CD4-positive, alpha-beta T cell (primary cell): ENCODE measurements around the gene NUMA1. TPM values are rescaled to one million over a fixed set of nuclear protein-coding genes. Genes with fewer than 3 reads are reported as not detected.

ENCODE experiments used
- ATAC-seq: fragments of 200-7000 bp; cut with Tn5 transposase; one replicate; pipeline ENCODE4 v1.10.0; 2022; ENCODE audit warnings: mild to moderate bottlenecking; ENCODE audit not compliant: poor library complexity
- CTCF ChIA-PET: fragments of 350-600 bp; sonication (Branson Sonifier 250); formaldehyde crosslinking; loops from one replicate; lab custom pipeline; 2021; ENCODE audit warnings: antibody characterized with exemption, inconsistent platforms; lab: Charles Lee
- POLR2A ChIA-PET: fragments of 350-600 bp; sonication (Branson Sonifier 250); formaldehyde crosslinking; loops from one replicate; lab custom pipeline; 2021; ENCODE audit warnings: antibody characterized with exemption, inconsistent platforms; lab: Charles Lee
- DNase-seq, 14 experiments: peaks; one replicate each; pipeline ENCODE4 v3.0.0-alpha.2; 2013 to 2020; ENCODE audit warnings: mixed read lengths in 2 of 14
- H3K27ac ChIP-seq, 2 donors: one replicate each; pipeline versions ENCODE4 v1.5.1 to v1.7.0; 2013; ENCODE audit warnings: low read length in 2 of 2, low read depth in 1 of 2, mild to moderate bottlenecking in 1 of 2
- H3K27me3 ChIP-seq, 2 experiments: 1 replicate in 1 of 2; 2 replicates in 1 of 2; pipeline versions ENCODE4 v1.6.1 to v1.7.0; 2013; ENCODE audit warnings: low read length in 2 of 2, control low read depth in 1 of 2, mild to moderate bottlenecking in 1 of 2, moderate library complexity in 1 of 2; ENCODE audit not compliant: insufficient read depth in 2 of 2, control insufficient read depth in 1 of 2
- H3K36me3 ChIP-seq: one replicate; pipeline ENCODE4 v1.6.1; 2013; ENCODE audit warnings: low read length, control low read depth; ENCODE audit not compliant: insufficient read depth
- H3K4me1 ChIP-seq: one replicate; pipeline ENCODE4 v1.6.1; 2013; ENCODE audit warnings: low read length, control low read depth; ENCODE audit not compliant: insufficient read depth
- H3K4me3 ChIP-seq: one replicate; pipeline ENCODE4 v1.5.1; 2013; ENCODE audit warnings: mild to moderate bottlenecking, low read length, moderate library complexity
- H3K9me3 ChIP-seq, 2 experiments: 1 replicate in 1 of 2; 2 replicates in 1 of 2; pipeline versions ENCODE4 v1.6.1 to v1.7.0; 2013; ENCODE audit warnings: low read length in 2 of 2, mild to moderate bottlenecking in 2 of 2, control low read depth in 1 of 2, moderate library complexity in 1 of 2; ENCODE audit not compliant: control insufficient read depth in 1 of 2, insufficient read depth in 1 of 2
- H3K27ac Mint-ChIP-seq: one replicate; pipeline ENCODE4 v1.8.0; 2020; ENCODE audit warnings: mixed read lengths
- H3K27me3 Mint-ChIP-seq: one replicate; pipeline ENCODE4 v1.8.0; 2021; ENCODE audit warnings: mixed read lengths
- H3K36me3 Mint-ChIP-seq: one replicate; pipeline ENCODE4 v1.8.0; 2021; ENCODE audit warnings: low read depth, mixed read lengths
- H3K4me1 Mint-ChIP-seq: one replicate; pipeline ENCODE4 v1.8.0; 2021; ENCODE audit warnings: low read depth, mixed read lengths
- H3K4me3 Mint-ChIP-seq: one replicate; pipeline ENCODE4 v1.8.0; 2020; ENCODE audit warnings: mild to moderate bottlenecking, mixed read lengths
- H3K9me3 Mint-ChIP-seq: one replicate; pipeline ENCODE4 v1.8.0; 2020; ENCODE audit warnings: mixed read lengths
- intact Hi-C, 2 experiments: fragments of 100-400 bp; cut with DNase I in 1 of 2; cut with micrococcal nuclease in 1 of 2; formaldehyde crosslinking; loops; one replicate each; pipeline versions ENCODE4 v1.15.1 to v1.9.0; 2023 to 2025; cut with DNase I, micrococcal nuclease
- total RNA-seq, 174 experiments: library from RNA in 2 of 174; stranded (reverse) in 2 of 174; gene quantifications; one replicate each; pipeline ENCODE4 v1.2.3 and lab custom pipeline; 2021 to 2026
- TF ChIP-seq, protein P1 (sequence below): fragments of 200-600 bp; IDR thresholded peaks from one replicate; pipeline ENCODE4 v1.8.0; 2022; ENCODE audit warnings: antibody characterized with exemption, mild to moderate bottlenecking

The NUMA1 gene
- total RNA-seq, 2 experiments from 2014 or later, result 191 to 197 TPM

DNA sequence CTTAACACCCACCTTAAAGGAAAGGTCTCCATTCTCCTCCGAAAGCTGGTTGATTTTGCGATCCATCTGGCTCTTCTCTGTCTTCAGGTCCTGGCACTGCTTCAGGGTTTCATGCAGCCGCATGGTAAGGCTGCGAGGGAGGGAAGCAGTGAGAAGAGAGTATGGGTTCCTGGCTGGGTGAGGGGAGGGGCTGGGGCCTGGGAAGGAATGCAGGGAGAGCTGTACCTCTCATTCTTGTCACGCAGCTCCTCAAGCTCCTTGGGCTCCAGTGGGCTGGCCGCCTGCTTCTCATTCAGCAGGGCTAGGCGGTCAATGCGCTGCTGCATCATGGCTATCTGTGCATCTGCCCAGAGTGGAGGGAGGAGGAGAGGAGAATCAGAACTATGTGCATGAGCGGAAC, 62.2 kb downstream of the NUMA1 start:
- peaks cover 100% of the 10 kb centered on the region for H3K36me3 ChIP-seq
- POLR2A ChIA-PET, result no interaction called here
- peak overlapping the region; percentile 30 for H3K27ac Mint-ChIP-seq
- peaks cover 98% of the 10 kb centered on the region for H3K36me3 Mint-ChIP-seq
- no peaks in the 10 kb centered on the region for H3K4me1 ChIP-seq
- TF ChIP-seq, protein P1, sequence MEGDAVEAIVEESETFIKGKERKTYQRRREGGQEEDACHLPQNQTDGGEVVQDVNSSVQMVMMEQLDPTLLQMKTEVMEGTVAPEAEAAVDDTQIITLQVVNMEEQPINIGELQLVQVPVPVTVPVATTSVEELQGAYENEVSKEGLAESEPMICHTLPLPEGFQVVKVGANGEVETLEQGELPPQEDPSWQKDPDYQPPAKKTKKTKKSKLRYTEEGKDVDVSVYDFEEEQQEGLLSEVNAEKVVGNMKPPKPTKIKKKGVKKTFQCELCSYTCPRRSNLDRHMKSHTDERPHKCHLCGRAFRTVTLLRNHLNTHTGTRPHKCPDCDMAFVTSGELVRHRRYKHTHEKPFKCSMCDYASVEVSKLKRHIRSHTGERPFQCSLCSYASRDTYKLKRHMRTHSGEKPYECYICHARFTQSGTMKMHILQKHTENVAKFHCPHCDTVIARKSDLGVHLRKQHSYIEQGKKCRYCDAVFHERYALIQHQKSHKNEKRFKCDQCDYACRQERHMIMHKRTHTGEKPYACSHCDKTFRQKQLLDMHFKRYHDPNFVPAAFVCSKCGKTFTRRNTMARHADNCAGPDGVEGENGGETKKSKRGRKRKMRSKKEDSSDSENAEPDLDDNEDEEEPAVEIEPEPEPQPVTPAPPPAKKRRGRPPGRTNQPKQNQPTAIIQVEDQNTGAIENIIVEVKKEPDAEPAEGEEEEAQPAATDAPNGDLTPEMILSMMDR, result no peak
- no peaks in the 10 kb centered on the region for H3K9me3 Mint-ChIP-seq
- ATAC-seq, result no peak
- no peak overlapping the region for H3K4me3 ChIP-seq
- H3K27ac ChIP-seq, result no peak overlapping the region
- CTCF ChIA-PET, result interaction anchor here (0.8 kb wide), 1 partner anchor 73 kb away, joined by 3 read pairs; no protein-coding TSS in a partner anchor
- no peaks in the 10 kb centered on the region for H3K27me3 ChIP-seq
- no peak for DNase-seq
- no peaks in the 10 kb centered on the region for H3K9me3 ChIP-seq
- intact Hi-C loops, result no loop called here
- H3K27me3 Mint-ChIP-seq, result no peaks in the 10 kb centered on the region
- H3K4me3 Mint-ChIP-seq, result no peak overlapping the region
- H3K4me1 Mint-ChIP-seq, result peaks cover 6% of the 10 kb centered on the region

DNA sequence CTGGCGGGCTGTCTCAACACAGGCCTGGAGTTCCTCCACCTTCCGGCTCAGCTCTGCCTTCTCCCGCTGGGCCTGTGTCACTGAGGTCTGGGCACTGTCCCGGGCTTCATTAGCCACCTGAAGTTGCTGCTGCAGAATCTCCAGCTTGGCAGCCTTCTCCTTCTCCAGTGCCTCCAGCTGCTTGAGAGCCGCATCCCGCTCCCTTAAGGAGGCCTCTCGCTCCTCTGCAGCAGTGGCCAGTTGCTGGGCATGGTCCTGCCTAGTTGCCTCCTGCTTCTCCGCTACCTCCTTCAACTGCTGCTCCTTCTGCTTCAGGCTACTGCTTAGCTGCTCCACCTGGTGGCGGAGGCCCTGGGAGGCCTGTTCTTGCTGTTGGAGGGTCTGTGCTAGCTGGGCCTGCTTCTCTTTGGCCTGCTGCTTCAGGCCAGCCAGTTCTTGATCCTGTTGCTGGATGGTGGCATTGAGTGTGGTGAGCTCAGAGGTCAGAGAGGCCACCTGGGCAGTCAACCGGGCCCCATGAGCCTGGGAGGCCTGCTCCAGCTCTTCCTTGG, 64.8 kb downstream of the NUMA1 start:
- H3K4me1 ChIP-seq, result peaks cover 7% of the 10 kb centered on the region
- ATAC-seq (no peak), DNase-seq (no peak)
- TF ChIP-seq, protein P1, result no peak
- intact Hi-C loops, result no loop called here
- no peaks in the 10 kb centered on the region for H3K9me3 ChIP-seq
- no peaks in the 10 kb centered on the region for H3K27me3 Mint-ChIP-seq
- ChIA-PET CTCF (no interaction called here), POLR2A (interaction anchor here (1.8 kb wide), 1 partner anchor 24 kb away, joined by 9 read pairs; no protein-coding TSS in a partner anchor)
- H3K27me3 ChIP-seq, result no peaks in the 10 kb centered on the region
- no peak overlapping the region for H3K27ac ChIP-seq
- H3K4me1 Mint-ChIP-seq, result peaks cover 6% of the 10 kb centered on the region
- H3K27ac Mint-ChIP-seq, result peak overlapping the region; percentile 17
- no peak overlapping the region for H3K4me3 ChIP-seq
- no peaks in the 10 kb centered on the region for H3K9me3 Mint-ChIP-seq
- peaks cover 97% of the 10 kb centered on the region for H3K36me3 Mint-ChIP-seq
- H3K36me3 ChIP-seq, result peaks cover 100% of the 10 kb centered on the region
- no peak overlapping the region for H3K4me3 Mint-ChIP-seq

DNA sequence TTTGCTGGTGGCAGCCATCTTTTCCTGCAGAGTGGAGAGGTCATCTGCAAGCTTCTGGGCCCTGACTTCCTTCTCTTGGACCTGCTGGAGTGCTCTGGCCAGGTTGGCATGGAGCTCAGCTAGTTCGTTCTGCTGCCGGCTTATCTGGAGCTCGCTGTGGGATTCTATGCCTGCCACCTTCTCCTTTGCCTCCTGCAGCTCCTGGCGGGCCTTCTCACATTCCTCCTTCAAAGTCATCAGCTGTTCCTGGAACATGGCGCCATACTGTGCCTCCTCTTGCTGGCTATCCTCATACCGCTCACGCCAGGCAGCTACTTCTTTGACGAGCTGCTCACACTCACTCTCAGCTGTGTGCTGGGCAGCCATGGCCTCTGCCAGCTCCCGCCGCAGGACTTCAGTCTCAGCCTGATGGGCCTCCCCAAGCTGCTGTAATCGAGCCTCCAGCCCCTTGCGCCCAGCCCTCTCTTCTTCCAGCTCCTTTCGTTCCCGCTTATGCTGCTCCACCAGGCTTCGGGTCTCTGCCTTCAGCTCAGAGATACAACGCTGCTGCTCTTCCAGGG, 65.5 kb downstream of the NUMA1 start:
- H3K36me3 Mint-ChIP-seq, result peaks cover 98% of the 10 kb centered on the region
- H3K27me3 ChIP-seq, result no peaks in the 10 kb centered on the region
- H3K27ac Mint-ChIP-seq, result peak overlapping the region; percentile 17
- H3K4me1 ChIP-seq, result peaks cover 7% of the 10 kb centered on the region
- intact Hi-C loops, result no loop called here
- DNase-seq, result no peak
- no peaks in the 10 kb centered on the region for H3K9me3 Mint-ChIP-seq
- no peaks in the 10 kb centered on the region for H3K9me3 ChIP-seq
- POLR2A ChIA-PET, result interaction anchor here (1.8 kb wide), 1 partner anchor 25 kb away, joined by 9 read pairs; no protein-coding TSS in a partner anchor
- no peaks in the 10 kb centered on the region for H3K27me3 Mint-ChIP-seq
- TF ChIP-seq, protein P1, result no peak
- no peak overlapping the region for H3K4me3 Mint-ChIP-seq
- CTCF ChIA-PET, result no interaction called here
- H3K4me1 Mint-ChIP-seq, result peaks cover 6% of the 10 kb centered on the region
- H3K36me3 ChIP-seq, result peaks cover 100% of the 10 kb centered on the region
- H3K27ac ChIP-seq, result no peak overlapping the region
- no peak overlapping the region for H3K4me3 ChIP-seq
- ATAC-seq, result no peak
